Effector memory CD4-positive, alpha-beta T cell (primary cell): ENCODE results near the gene KAT14.
A peak's percentile ranks its signal among the peaks of the same experiment; 100 is the strongest.
"Not testable (repeated sequence)": the region's sequence is repeated elsewhere in the genome, so short reads cannot be mapped to it uniquely, and the experiment has no call there.

Source experiments
- DNase-seq, 3 donors: peaks; one replicate each; pipeline ENCODE4 v3.0.0-alpha.2; 2020
- H3K27ac ChIP-seq: 2 replicates; pipeline ENCODE4 v1.7.0; 2013; ENCODE audit warnings: mild to moderate bottlenecking, low read length, moderate library complexity; ENCODE audit not compliant: insufficient read depth, poor library complexity, severe bottlenecking
- H3K27me3 ChIP-seq: replicated peaks from 2 replicates; pipeline ENCODE4 v1.7.0; 2013; ENCODE audit warnings: mild to moderate bottlenecking, low read length; ENCODE audit not compliant: insufficient read depth, control insufficient read depth, poor library complexity, severe bottlenecking
- H3K36me3 ChIP-seq: 2 replicates; pipeline ENCODE4 v1.7.0; 2013; ENCODE audit warnings: mild to moderate bottlenecking, low read length, moderate library complexity; ENCODE audit not compliant: control insufficient read depth, insufficient read depth
- H3K4me1 ChIP-seq: 2 replicates; pipeline ENCODE4 v1.7.0; 2013; ENCODE audit warnings: low read length, mild to moderate bottlenecking; ENCODE audit not compliant: control insufficient read depth, insufficient read depth, poor library complexity, severe bottlenecking
- H3K4me3 ChIP-seq: 2 replicates; pipeline ENCODE4 v1.7.0; 2013; ENCODE audit warnings: low read length, low read depth, mild to moderate bottlenecking; ENCODE audit not compliant: insufficient read depth, poor library complexity, severe bottlenecking
- H3K9me3 ChIP-seq: 2 replicates; pipeline ENCODE4 v1.7.0; 2013; ENCODE audit warnings: mild to moderate bottlenecking, low read length, moderate library complexity; ENCODE audit not compliant: control insufficient read depth

Gene KAT14

GRCh38 chr20:18101125-18101810, 36.4 kb upstream of the KAT14 start:
- no peaks in the 10 kb centered on the region for H3K4me1 ChIP-seq
- no peaks in the 10 kb centered on the region for H3K36me3 ChIP-seq
- no peaks in the 10 kb centered on the region for H3K9me3 ChIP-seq
- H3K27ac ChIP-seq: no peak overlapping the region
- no peaks in the 10 kb centered on the region for H3K27me3 ChIP-seq
- H3K4me3 ChIP-seq: no peak overlapping the region
- no peak for DNase-seq

DNA sequence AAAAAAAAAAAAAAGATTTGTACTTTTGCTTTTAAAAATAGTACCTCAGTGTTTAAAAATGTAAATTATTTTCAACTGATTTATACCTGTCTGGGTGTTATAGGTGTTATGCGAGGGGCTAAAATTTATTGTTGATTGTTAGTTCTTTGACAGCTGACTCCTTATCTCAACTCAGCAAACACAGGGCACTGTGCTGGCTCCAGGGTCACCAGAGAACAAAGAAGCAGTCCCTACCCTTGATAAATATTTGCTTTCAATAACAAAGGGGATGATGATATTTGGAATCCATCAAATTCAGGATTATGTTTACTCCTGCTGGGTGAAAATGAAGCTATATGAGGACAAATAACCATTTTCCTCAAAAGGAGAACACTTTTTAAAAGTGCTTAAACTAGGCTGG, 34.2 kb upstream of the KAT14 start:
- Histone ChIP-seq H3K4me3 (no peak overlapping the region), H3K36me3 (no peaks in the 10 kb centered on the region), H3K4me1 (no peaks in the 10 kb centered on the region), H3K9me3 (no peaks in the 10 kb centered on the region), H3K27me3 (no peaks in the 10 kb centered on the region), H3K27ac (no peak overlapping the region)
- no peak for DNase-seq

DNA sequence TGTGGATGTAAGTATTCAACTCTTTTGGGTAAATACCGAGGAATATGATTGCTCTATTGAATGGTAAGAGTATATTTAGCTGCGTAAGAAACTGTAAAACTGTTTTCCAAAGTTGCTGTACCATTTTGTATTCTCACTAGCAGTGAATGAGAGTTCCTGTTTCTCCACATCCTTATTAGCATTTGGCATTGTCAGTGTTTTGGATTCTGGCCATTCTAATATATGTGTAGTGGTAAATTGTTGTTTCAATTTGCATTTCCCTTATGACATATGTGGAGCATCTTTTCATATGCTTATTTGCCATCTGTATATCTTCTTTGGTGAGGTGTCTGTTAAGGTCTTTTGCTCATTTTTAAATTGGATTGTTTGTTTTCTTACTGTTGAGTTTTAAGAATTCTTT, 29.3 kb upstream of the KAT14 start:
- no peaks in the 10 kb centered on the region for H3K9me3 ChIP-seq
- H3K27me3 ChIP-seq: no peaks in the 10 kb centered on the region
- H3K36me3 ChIP-seq: no peaks in the 10 kb centered on the region
- no peaks in the 10 kb centered on the region for H3K4me1 ChIP-seq
- no peak overlapping the region for H3K27ac ChIP-seq
- H3K4me3 ChIP-seq: no peak overlapping the region
- DNase-seq: no peak

DNA sequence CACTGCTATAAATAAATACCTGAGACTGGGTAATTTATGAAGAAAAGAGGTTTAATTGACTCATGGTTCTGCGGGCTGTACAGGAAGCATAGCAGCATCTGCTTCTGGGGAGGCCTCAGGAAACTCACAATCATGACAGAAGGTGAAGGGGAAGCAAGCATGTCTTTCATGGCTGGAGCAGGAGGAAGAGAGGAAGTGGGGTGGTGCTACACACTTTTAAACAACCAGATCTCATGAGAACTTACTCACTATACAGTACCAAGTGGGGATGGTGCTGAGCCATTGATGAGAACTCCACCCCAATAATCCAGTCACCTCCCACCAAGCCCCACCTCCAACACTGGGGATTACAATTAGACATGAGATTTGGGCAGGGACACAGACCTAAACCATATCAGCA, 9.1 kb upstream of the KAT14 start:
- not testable (repeated sequence) for H3K36me3 ChIP-seq, H3K27ac ChIP-seq, DNase-seq

DNA sequence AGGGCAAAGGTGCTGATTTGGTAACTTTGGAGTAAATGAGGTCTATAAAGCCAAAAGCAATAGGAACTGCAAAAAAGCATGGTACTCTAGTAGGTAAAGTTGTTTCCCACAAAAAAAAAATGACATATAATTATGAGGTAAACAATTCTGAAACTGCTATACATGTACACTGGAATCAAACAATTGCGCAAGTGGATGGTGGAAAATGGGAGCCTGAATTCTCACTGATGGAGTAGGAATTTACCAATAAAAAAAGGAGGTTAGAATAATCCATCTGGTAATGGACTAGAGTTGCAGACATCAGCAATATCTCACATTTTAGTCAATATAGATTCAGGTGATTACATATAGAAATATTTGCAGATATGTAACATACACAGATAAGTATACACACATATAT, 5.0 kb upstream of the KAT14 start:
- Histone ChIP-seq H3K27ac (no peak overlapping the region), H3K9me3 (no peaks in the 10 kb centered on the region), H3K36me3 (no peaks in the 10 kb centered on the region), H3K27me3 (no peaks in the 10 kb centered on the region), H3K4me3 (no peak overlapping the region), H3K4me1 (no peaks in the 10 kb centered on the region)
- no peak for DNase-seq

More for the DNA sequence above, 9.1 kb upstream of the KAT14 start:
- not testable (repeated sequence) for H3K9me3 ChIP-seq, H3K4me3 ChIP-seq, H3K4me1 ChIP-seq, H3K27me3 ChIP-seq

DNA sequence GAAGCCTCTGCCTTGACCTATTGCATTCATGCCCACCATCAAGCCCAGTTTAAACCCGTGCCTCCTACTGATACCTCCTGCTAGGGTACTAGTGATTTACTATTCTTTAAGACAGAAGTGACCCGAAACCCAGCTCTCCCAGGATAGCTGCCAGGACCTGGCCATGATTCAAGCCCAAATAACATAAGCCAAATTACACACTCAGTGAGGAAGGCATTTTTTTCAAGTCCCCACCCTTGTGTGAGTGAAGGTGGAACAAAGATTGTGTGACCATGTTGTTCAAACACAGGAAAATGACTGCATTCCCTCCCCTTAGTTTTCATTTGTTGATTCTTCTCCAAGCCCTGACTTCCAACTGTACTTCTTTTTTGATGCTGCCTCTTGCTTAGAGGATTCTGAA, 3.7 kb upstream of the KAT14 start:
- no peaks in the 10 kb centered on the region for H3K36me3 ChIP-seq
- no peak for DNase-seq
- H3K27me3 ChIP-seq: no peaks in the 10 kb centered on the region

DNA sequence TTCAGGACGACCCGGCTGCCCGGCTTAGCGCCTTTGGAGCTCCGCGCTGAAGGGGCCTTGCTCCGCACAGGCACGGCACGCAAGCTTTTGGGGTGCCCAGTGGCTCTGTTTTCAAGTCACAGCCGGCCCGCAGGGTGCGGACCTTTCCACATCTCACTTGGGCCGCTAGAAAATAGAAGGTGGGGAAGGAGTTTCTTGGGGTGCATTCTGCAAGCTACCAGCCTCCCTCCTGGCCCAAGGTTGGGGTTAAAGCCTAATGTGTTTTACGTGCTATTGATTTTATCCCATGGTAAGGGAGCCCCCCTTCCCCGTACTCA, 561 bp downstream of the KAT14 start:
- peak overlapping the region; percentile 95 for H3K4me3 ChIP-seq
- H3K36me3 ChIP-seq: peaks cover 10% of the 10 kb centered on the region
- peaks cover 4% of the 10 kb centered on the region for H3K4me1 ChIP-seq
- H3K27ac ChIP-seq: peak overlapping the region; percentile 87
- H3K9me3 ChIP-seq: no peaks in the 10 kb centered on the region
- H3K27me3 ChIP-seq: no peaks in the 10 kb centered on the region
- no peak for DNase-seq

More for the DNA sequence above, 3.7 kb upstream of the KAT14 start:
- H3K4me3 ChIP-seq: no peak overlapping the region
- H3K27ac ChIP-seq: no peak overlapping the region
- H3K9me3 ChIP-seq: no peaks in the 10 kb centered on the region
- H3K4me1 ChIP-seq: no peaks in the 10 kb centered on the region

- peak overlapping the region; percentile 95 for H3K4me3 ChIP-seq
- H3K9me3 ChIP-seq: no peaks in the 10 kb centered on the region
- peaks cover 10% of the 10 kb centered on the region for H3K36me3 ChIP-seq
- H3K27me3 ChIP-seq: no peaks in the 10 kb centered on the region
- peaks cover 4% of the 10 kb centered on the region for H3K4me1 ChIP-seq
- no peak for DNase-seq
- peak overlapping the region; percentile 87 for H3K27ac ChIP-seq
These were observed 1.2 kb downstream of the KAT14 start for GRCh38 chr20:18138639-18139583.

- Histone ChIP-seq H3K4me3 (no peak overlapping the region), H3K9me3 (no peaks in the 10 kb centered on the region)
These were observed 2.2 kb downstream of the KAT14 start for GRCh38 chr20:18139832-18140231.

DNA sequence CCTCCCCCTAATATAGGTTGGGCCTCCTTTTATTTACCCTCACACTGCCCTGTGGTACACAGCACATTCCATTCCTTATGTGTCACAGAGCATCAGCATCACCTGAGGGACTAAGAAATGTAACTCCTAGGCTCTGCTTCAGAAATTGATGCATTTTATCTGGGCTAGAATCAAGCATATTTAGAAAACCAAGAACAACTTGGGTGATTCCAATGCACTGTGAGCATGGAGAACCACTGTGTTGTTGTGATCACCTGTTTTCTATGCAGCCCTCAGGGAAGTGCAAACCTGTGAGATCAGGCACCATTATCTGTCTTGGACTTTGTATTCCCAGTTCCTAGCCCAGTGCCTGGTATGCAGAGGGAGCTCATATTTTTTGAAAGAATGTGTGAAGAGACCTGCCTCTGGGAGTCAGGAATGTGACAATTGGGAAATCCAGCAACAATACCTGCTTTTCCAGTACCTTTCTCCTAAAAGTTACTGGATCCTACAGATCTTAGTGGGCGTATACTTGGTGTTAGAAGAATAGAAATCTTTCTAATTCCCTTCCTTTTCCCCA, 7.0 kb downstream of the KAT14 start:
- no peak for DNase-seq

More at GRCh38 chr20:18139832-18140231, 2.2 kb downstream of the KAT14 start:
- no peaks in the 10 kb centered on the region for H3K27me3 ChIP-seq
- peaks cover 4% of the 10 kb centered on the region for H3K4me1 ChIP-seq
- no peak for DNase-seq
- H3K27ac ChIP-seq: no peak overlapping the region
- H3K36me3 ChIP-seq: peaks cover 12% of the 10 kb centered on the region

More for the DNA sequence above, 7.0 kb downstream of the KAT14 start:
- Histone ChIP-seq H3K9me3 (no peaks in the 10 kb centered on the region), H3K4me3 (no peak overlapping the region), H3K27me3 (no peaks in the 10 kb centered on the region), H3K36me3 (peaks cover 28% of the 10 kb centered on the region), H3K4me1 (peaks cover 4% of the 10 kb centered on the region), H3K27ac (no peak overlapping the region)
